Stomach smooth muscle (tissue), 2 donors: ENCODE measurements around the gene HSPB6.
A peak's percentile ranks its signal among the peaks of the same experiment; 100 is the strongest.

ENCODE experiments used
- H3K27ac ChIP-seq: one replicate; pipeline ENCODE4 v1.7.0; 2013; ENCODE audit warnings: mild to moderate bottlenecking, low read length, inconsistent platforms
- H3K27me3 ChIP-seq, 2 donors: one replicate each; pipeline ENCODE4 v1.7.0; 2013; ENCODE audit warnings: low read length in 2 of 2; ENCODE audit not compliant: insufficient read depth in 2 of 2, control insufficient read depth in 1 of 2
- H3K36me3 ChIP-seq, 2 donors: one replicate each; pipeline ENCODE4 v1.7.0; 2013; ENCODE audit warnings: low read length in 2 of 2; ENCODE audit not compliant: control insufficient read depth in 2 of 2, insufficient read depth in 2 of 2
- H3K4me1 ChIP-seq: one replicate; pipeline ENCODE4 v1.7.0; 2013; ENCODE audit warnings: low read length; ENCODE audit not compliant: control insufficient read depth, insufficient read depth
- H3K4me3 ChIP-seq, 2 donors: one replicate each; pipeline ENCODE4 v1.7.0; 2013; ENCODE audit warnings: low read length in 2 of 2
- H3K9ac ChIP-seq, 2 donors: one replicate each; pipeline ENCODE4 v1.7.0; 2013; ENCODE audit warnings: low read length in 2 of 2, mild to moderate bottlenecking in 1 of 2
- H3K9me3 ChIP-seq, 2 donors: one replicate each; pipeline ENCODE4 v1.7.0; 2013; ENCODE audit warnings: low read length in 2 of 2; ENCODE audit not compliant: control insufficient read depth in 2 of 2
- donor health status: healthy.
- donor health status: Pancreatic carcinoma.

Gene HSPB6

GRCh38 chr19:35719402-35720162 lies 37.2 kb downstream of the HSPB6 start:
- peaks cover 25 to 30% of the 10 kb centered on the region in 2 donors for H3K36me3 ChIP-seq
- peak overlapping the region in 1 of 2 donors; percentile 89 for H3K4me3 ChIP-seq

GRCh38 chr19:35718345-35719041 lies 38.3 kb downstream of the HSPB6 start:
- Histone ChIP-seq H3K4me1 (peaks cover 42% of the 10 kb centered on the region), H3K36me3 (peaks cover 16 to 20% of the 10 kb centered on the region in 2 donors), H3K9me3 (no peaks in the 10 kb centered on the region), H3K27me3 (no peaks in the 10 kb centered on the region), H3K27ac (peak overlapping the region; percentile 73), H3K9ac (peak overlapping the region; percentile 79 to 84), H3K4me3 (peak overlapping the region; percentile 89)

More at GRCh38 chr19:35719402-35720162, 37.2 kb downstream of the HSPB6 start:
- Histone ChIP-seq H3K27ac (peak overlapping the region; percentile 18), H3K9ac (peak overlapping the region; percentile 79 to 84), H3K4me1 (peaks cover 42% of the 10 kb centered on the region), H3K9me3 (no peaks in the 10 kb centered on the region), H3K27me3 (no peaks in the 10 kb centered on the region)

- peak within 1 kb of the TSS; percentile 79 to 94 for H3K9ac ChIP-seq
- peak within 1 kb of the TSS; percentile 89 for H3K4me3 ChIP-seq
- H3K27me3 ChIP-seq, result no peaks in the 10 kb centered on the region
- H3K36me3 ChIP-seq, result peaks cover 10 to 13% of the 10 kb centered on the region in 2 donors
- H3K27ac ChIP-seq, result peak within 1 kb of the TSS; percentile 79
- peaks cover 42% of the 10 kb centered on the region for H3K4me1 ChIP-seq
- no peaks in the 10 kb centered on the region for H3K9me3 ChIP-seq
These were observed 39.0 kb downstream of the HSPB6 start, which contains the start of gene KMT2B for GRCh38 chr19:35717665-35718344. KMT2B (plus strand) TSS chr19:35718003; CDS start chr19:35718019, 16 bp downstream.

GRCh38 chr19:35716801-35717664 lies 39.8 kb downstream of the HSPB6 start:
- Histone ChIP-seq H3K9me3 (no peaks in the 10 kb centered on the region), H3K27ac (peak overlapping the region; percentile 79), H3K36me3 (peaks cover 3 to 6% of the 10 kb centered on the region in 2 donors), H3K4me3 (peak overlapping the region; percentile 87), H3K4me1 (peaks cover 42% of the 10 kb centered on the region), H3K27me3 (no peaks in the 10 kb centered on the region), H3K9ac (peak overlapping the region; percentile 79 to 94)

- Histone ChIP-seq H3K27me3 (no peaks in the 10 kb centered on the region), H3K9ac (peak overlapping the region; percentile 79 to 94), H3K4me3 (peak overlapping the region; percentile 87), H3K4me1 (peaks cover 39% of the 10 kb centered on the region), H3K27ac (peak overlapping the region; percentile 79), H3K9me3 (no peaks in the 10 kb centered on the region), H3K36me3 (peaks cover 0 to 2% of the 10 kb centered on the region in 2 donors)
These were observed 40.6 kb downstream of the HSPB6 start for GRCh38 chr19:35715981-35716800.

- Histone ChIP-seq H3K27ac (peak overlapping the region; percentile 79), H3K9me3 (no peaks in the 10 kb centered on the region), H3K27me3 (no peaks in the 10 kb centered on the region), H3K36me3 (no peaks in the 10 kb centered on the region), H3K4me1 (peaks cover 39% of the 10 kb centered on the region), H3K9ac (peak overlapping the region; percentile 79 to 94), H3K4me3 (no peak overlapping the region)
These were observed 41.4 kb downstream of the HSPB6 start for GRCh38 chr19:35715355-35715809.

GRCh38 chr19:35714601-35715354 lies 42.1 kb downstream of the HSPB6 start:
- Histone ChIP-seq H3K9ac (no peak overlapping the region), H3K27ac (no peak overlapping the region)

GRCh38 chr19:35713904-35714495 lies 42.8 kb downstream of the HSPB6 start:
- no peaks in the 10 kb centered on the region for H3K27me3 ChIP-seq
- H3K9ac ChIP-seq, result no peak overlapping the region
- no peak overlapping the region for H3K4me3 ChIP-seq
- H3K4me1 ChIP-seq, result peaks cover 29% of the 10 kb centered on the region
- H3K9me3 ChIP-seq, result no peaks in the 10 kb centered on the region
- H3K36me3 ChIP-seq, result no peaks in the 10 kb centered on the region
- H3K27ac ChIP-seq, result no peak overlapping the region

More at GRCh38 chr19:35714601-35715354, 42.1 kb downstream of the HSPB6 start:
- Histone ChIP-seq H3K4me1 (peaks cover 36% of the 10 kb centered on the region), H3K27me3 (no peaks in the 10 kb centered on the region), H3K36me3 (no peaks in the 10 kb centered on the region), H3K9me3 (no peaks in the 10 kb centered on the region), H3K4me3 (no peak overlapping the region)

- Histone ChIP-seq H3K9ac (no peak overlapping the region), H3K4me3 (no peak overlapping the region), H3K36me3 (no peaks in the 10 kb centered on the region), H3K27me3 (peaks cover 0 to under 1% of the 10 kb centered on the region in 2 donors), H3K9me3 (no peaks in the 10 kb centered on the region), H3K27ac (no peak overlapping the region), H3K4me1 (peaks cover 23% of the 10 kb centered on the region)
These were observed 43.4 kb downstream of the HSPB6 start for GRCh38 chr19:35713506-35713850.
